ENCODE data around the gene PCBP3. TPM values are rescaled to one million over a fixed set of nuclear protein-coding genes. Genes with fewer than 3 reads are reported as not detected.

PCBP3 gene
- total RNA-seq, 4 donors from 2014 or later = 0.13 to 0.26 TPM; not detected in 2

GRCh38 chr21:45891388-45892155, 248.0 kb downstream of the PCBP3 start:
- Histone ChIP-seq H3K36me3 (no peaks in the 10 kb centered on the region), H3K4me3 (peak overlapping the region in 1 of 4 donors; percentile 20), H3K9me3 (no peaks in the 10 kb centered on the region), H3K27me3 (peaks cover 15 to 23% (median 19%) of the 10 kb centered on the region in 3 donors), H3K4me1 (no peaks in the 10 kb centered on the region), H3K27ac (peak overlapping the region in 1 of 4 donors; percentile 60)
- no peak for TF ChIP-seq POLR2A (IDR thresholded peaks at IDR 0.05)
- TF ChIP-seq, protein P1, sequence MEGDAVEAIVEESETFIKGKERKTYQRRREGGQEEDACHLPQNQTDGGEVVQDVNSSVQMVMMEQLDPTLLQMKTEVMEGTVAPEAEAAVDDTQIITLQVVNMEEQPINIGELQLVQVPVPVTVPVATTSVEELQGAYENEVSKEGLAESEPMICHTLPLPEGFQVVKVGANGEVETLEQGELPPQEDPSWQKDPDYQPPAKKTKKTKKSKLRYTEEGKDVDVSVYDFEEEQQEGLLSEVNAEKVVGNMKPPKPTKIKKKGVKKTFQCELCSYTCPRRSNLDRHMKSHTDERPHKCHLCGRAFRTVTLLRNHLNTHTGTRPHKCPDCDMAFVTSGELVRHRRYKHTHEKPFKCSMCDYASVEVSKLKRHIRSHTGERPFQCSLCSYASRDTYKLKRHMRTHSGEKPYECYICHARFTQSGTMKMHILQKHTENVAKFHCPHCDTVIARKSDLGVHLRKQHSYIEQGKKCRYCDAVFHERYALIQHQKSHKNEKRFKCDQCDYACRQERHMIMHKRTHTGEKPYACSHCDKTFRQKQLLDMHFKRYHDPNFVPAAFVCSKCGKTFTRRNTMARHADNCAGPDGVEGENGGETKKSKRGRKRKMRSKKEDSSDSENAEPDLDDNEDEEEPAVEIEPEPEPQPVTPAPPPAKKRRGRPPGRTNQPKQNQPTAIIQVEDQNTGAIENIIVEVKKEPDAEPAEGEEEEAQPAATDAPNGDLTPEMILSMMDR (IDR thresholded peaks at IDR 0.05 in 4 of 5, conservative IDR thresholded peaks at IDR 0.05 in 1 of 5) = no peak
- intact Hi-C loops (cut with DNase I; ENCODE audit: low total_unique reads) (no loop called here), in situ Hi-C loops (cut with MboI; ENCODE audit: low sequenced_read_pairs in 4 of 4) (no loop called here)
- DNase-seq (no peak), ATAC-seq (no peak)

- no peaks in the 10 kb centered on the region for H3K4me1 ChIP-seq
- in situ Hi-C loops (cut with MboI; ENCODE audit: low sequenced_read_pairs in 4 of 4) = no loop called here
These were observed 248.8 kb downstream of the PCBP3 start for GRCh38 chr21:45892156-45892915.

DNA sequence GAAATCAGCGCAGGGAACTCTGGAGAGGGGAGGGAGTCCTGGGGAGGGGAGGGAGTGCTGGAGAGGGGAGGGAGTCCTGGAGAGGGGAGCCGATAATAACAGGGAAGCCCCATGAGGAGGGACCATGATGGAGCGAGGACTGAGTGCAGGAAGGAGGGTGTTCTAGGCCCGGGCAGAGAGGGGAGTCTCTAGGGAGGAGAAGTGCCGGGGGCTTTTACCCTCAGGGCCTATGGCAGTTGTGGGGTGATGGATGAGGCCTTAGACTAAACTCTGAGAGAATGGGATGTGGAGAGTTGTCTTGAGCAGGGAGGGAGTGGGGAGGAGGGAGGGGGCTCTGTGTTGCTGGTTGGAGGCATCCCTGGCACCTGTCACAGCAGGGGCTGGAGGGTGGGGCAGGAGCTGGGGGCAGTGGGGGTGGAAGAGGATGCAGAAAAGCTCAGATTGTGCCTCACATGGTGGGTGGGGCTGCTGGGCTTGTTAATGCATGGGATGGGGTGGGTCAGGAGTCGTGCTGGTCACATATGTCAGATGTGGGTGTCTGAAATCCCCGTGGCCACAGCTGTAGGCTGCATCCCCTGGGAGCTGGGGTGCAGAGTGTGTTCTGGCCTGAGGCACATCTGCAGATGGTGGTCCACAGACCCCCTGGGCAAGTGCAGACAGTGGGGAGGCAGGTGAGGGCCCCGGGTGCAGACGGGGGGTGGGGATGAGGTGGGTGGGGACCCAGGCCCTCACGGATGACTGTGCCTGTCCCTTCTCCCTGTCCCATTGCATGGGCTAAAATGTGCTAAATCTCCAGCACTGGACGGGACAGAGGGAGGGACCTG, 249.6 kb downstream of the PCBP3 start:
- intact Hi-C loops (cut with DNase I; ENCODE audit: low total_unique reads) = no loop called here
- H3K9me3 ChIP-seq = no peaks in the 10 kb centered on the region
- no peak for TF ChIP-seq POLR2A (IDR thresholded peaks at IDR 0.05)
- TF ChIP-seq, protein P1 (IDR thresholded peaks at IDR 0.05 in 4 of 5, conservative IDR thresholded peaks at IDR 0.05 in 1 of 5) = no peak
- in situ Hi-C loops (cut with MboI; ENCODE audit: low sequenced_read_pairs in 4 of 4) = no loop called here
- H3K27me3 ChIP-seq = peaks cover 7 to 19% (median 19%) of the 10 kb centered on the region in 3 donors
- no peak for DNase-seq
- no peak for ATAC-seq
- no peak overlapping the region for H3K4me3 ChIP-seq
- no peaks in the 10 kb centered on the region for H3K4me1 ChIP-seq
- H3K36me3 ChIP-seq = no peaks in the 10 kb centered on the region
- no peak overlapping the region for H3K27ac ChIP-seq

More at GRCh38 chr21:45892156-45892915, 248.8 kb downstream of the PCBP3 start:
- ATAC-seq = peak in 1 of 2 donors; percentile 61
- H3K36me3 ChIP-seq = no peaks in the 10 kb centered on the region
- peak overlapping the region in 1 of 4 donors; percentile 60 for H3K27ac ChIP-seq
- DNase-seq = no peak
- H3K27me3 ChIP-seq = peaks cover 12 to 19% (median 19%) of the 10 kb centered on the region in 3 donors
- H3K9me3 ChIP-seq = no peaks in the 10 kb centered on the region
- H3K4me3 ChIP-seq = peak overlapping the region in 1 of 4 donors; percentile 20
- intact Hi-C loops (cut with DNase I; ENCODE audit: low total_unique reads) = no loop called here
- TF ChIP-seq, protein P1 (IDR thresholded peaks at IDR 0.05 in 4 of 5, conservative IDR thresholded peaks at IDR 0.05 in 1 of 5) = no peak
- no peak for TF ChIP-seq POLR2A (IDR thresholded peaks at IDR 0.05)

DNA sequence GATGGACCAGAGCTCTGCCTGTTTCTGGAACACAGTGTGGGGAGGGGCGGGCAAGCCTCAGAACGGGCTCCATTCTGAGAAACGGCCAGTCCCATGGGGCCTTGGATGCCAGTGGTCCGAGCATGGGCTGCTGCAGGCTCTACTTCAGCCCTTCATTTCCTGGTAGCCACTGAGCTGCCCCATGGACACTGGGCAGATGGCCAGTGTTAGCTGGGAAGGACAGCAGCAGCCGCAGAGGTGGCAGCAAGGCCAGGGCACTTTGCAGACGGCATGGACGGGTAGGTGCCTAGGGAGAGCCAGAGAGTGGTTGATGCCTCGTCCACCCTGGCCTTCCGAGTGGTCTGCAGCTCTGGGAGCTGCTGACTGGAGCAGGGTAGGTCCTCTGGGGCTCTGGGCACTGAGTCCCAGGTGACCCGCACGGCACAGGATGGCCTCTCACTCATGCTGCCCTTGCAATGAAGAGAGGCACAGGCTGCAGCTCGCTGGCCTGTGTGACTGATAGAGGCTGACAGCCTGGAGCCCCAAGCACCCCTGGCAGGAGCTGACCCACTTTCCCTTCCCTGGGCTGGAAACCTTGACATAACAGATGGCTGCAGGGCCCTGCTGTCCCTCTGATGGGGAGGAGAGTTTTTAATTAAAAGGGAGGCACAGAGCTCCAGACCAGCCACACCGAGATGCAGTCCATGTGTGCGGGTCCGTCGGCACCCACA, 250.4 kb downstream of the PCBP3 start:
- TF ChIP-seq POLR2A (IDR thresholded peaks at IDR 0.05) = no peak
- TF ChIP-seq, protein P1 (IDR thresholded peaks at IDR 0.05 in 4 of 5, conservative IDR thresholded peaks at IDR 0.05 in 1 of 5) = no peak
- H3K27me3 ChIP-seq = peaks cover 4 to 19% (median 12%) of the 10 kb centered on the region in 3 donors
- no peaks in the 10 kb centered on the region for H3K4me1 ChIP-seq
- no peak overlapping the region for H3K27ac ChIP-seq
- H3K9me3 ChIP-seq = no peaks in the 10 kb centered on the region
- DNase-seq (no peak), ATAC-seq (no peak)
- H3K36me3 ChIP-seq = no peaks in the 10 kb centered on the region
- intact Hi-C loops (cut with DNase I; ENCODE audit: low total_unique reads) = no loop called here
- in situ Hi-C loops (cut with MboI; ENCODE audit: low sequenced_read_pairs in 4 of 4) = no loop called here
- no peak overlapping the region for H3K4me3 ChIP-seq

Data from gastrocnemius medialis (tissue), 4 donors.